HG03521 (cell line): ENCODE results near the gene TSSK6.

Source experiments
- ATAC-seq: cut with Tn5 transposase; IDR thresholded peaks from one replicate; pipeline ENCODE4 v1.9.1; 2021; ENCODE audit warnings: mild to moderate bottlenecking, moderate library complexity; ENCODE audit not compliant: unreplicated experiment

TSSK6 gene

GRCh38 chr19:19514881-19515641 lies at the start of gene TSSK6:
Gene TSSK6 (minus strand): TSS chr19:19515548. CDS start chr19:19515427, 121 bp downstream.
- ATAC-seq: no peak

DNA sequence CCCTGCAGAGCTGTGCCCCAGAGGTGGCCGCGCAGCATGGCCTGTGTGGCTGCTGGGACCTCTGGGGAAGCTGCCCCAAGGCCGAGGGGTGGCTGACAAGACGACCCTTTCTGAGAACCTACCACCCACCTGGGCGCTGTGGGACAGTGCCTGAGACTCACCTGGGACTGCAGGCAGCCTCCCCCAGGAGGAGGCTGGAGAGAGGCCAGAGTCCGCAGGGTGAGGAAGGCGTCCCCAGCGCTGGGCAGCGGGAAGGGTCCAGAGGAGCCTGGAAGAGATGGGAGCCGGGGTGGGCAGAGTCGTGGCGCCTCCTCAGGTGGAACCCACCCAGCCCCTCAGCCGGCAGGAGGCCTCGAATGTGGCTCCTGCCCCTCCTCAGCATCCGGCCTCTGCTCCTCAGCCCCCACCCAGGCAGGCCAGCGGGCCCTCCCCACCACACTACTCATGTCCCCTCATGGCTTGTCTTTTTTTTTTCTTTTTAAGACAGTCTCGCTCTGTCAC lies 48.0 kb upstream of the TSSK6 start:
- no peak for ATAC-seq

DNA sequence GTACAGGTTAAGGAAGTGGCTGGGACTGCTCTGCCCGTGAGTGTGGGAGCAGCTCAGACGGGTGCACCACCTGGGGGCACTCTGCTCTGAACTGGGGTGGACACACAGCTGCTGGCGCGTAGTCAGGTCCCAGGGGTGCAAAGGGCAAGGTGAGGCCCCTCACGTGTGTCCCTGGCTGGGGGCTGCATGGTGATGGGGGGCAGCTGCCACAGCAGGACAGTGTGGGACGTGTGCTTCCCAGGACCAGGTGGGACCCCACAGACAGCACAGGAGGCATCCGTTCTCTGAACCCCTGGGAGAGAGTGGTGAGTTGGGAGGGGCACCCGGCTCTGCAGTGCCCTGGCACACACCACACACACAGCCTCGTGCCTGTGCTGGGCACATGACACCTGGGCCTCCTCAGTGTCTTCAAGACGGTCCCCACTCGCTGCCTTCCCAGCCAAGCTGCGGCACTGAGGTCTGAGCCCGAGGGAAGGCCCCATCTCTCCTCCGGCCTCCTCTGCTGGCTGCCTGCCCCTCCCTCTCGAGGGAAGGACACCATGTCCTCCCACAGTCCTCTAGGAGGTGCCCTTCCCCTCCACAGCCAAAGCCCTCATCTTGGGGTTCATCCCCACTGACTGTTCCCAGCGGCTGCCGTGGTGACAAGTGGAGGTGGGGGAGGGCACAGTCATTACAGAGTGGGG lies 47.5 kb upstream of the TSSK6 start:
- ATAC-seq: no peak

- ATAC-seq: no peak
These were observed 46.8 kb upstream of the TSSK6 start for GRCh38 chr19:19561946-19562664.

DNA sequence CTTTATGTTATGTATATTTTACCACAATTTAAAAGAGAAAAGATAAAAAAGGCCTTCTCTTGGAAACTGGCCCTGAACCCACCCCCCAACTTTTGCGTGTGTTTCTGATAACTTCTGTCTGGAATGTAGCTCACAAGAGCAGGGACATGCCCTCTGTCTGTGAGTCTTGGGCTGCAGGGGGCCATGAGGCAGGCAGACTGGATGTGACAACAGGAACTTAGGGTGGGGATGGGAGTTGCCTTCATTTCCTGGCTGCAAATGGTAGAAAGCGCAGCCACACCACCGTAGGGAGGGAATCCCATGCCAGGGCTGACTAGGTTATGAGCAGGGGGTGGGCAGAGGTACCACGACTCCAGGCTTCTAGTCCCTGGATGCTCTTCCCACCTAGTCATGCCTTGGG lies 44.6 kb upstream of the TSSK6 start:
- ATAC-seq: no peak

- ATAC-seq: no peak
These were observed 43.3 kb upstream of the TSSK6 start for GRCh38 chr19:19558636-19559035.

- no peak for ATAC-seq
These were observed 42.7 kb upstream of the TSSK6 start for GRCh38 chr19:19558055-19558454.

DNA sequence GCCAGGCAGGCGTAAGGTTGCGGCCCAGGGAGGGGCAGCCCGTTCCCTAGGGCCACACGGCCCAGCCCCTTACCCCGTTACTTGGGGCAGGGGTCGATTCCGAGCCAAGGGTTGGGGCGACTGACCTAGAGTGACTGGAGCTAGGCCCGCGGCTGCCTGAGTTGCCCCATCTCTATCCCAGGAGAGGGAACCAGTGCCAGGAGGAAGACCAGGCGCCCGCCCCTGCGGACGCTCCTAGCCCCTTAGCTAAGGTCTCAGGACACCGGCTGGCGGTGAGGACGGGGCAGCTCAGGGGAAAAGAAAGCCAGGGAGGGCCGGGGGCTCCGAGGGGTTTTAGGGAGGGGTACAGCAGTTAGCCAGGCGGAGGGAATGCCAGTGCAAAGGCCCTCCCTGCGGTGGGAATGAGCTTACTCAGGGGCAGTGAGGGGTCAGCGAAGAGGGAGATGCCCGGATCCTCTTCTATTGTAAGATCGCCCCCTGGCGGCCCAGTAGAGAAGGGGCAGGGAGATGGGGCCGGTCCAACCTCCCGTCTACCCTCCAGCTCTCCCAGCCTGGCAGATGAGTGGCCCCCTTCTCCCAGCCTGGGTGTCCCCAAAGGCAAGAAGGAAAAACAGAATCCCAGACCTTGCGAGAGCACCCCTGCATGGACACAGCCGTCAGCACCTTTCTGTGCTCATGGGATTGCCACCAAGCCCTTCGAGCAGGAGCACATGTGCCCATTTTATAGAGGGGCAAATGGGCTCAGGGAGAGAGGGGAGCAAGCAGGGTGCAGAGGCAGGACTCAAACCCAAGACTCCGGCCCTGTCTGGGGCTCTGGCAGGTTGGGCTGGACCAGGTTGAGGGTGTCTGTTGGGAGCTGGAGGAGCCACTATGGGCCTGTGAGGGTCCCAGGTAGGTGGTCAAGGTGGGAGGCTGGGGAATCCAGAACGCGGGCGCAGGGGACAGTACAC lies 39.0 kb upstream of the TSSK6 start:
- ATAC-seq: no peak

DNA sequence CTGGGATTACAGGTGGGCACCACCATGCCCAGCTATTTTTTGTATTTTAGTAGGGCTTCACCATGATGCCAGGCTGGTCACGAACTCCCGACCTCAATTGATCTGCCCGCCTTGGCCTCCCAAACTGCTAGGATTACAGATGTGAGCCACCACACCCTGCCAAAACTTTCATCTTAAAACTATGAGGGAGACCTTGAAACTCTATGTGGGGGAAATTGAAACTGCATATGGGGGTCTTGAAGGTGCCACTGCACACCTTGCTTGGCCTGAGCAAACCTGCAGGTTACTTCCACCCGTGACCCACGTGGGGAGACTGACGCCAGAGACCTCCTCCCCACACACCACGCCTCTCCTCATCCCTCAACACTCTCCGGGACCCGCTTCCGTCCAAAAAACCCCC lies 38.3 kb upstream of the TSSK6 start:
- ATAC-seq: no peak

DNA sequence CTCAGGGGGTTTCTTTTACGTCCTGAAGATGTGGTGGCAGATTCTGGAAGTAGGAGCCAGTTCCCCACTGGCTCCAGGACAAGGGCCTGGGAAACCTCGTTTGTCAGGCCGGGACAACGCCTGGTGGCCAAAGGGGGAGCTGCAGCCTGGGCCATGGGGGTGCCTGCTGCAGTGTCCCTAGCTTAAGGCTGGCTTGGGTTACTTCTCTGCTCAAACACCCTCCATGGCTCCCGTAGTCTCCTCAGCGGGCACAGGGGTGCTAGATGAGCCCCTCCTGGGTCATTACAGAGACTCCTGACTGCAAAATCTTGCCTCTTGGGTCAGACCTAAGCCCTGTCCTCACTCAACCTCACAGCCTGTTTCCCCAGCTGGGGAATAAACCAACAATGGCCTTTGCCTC lies 37.5 kb upstream of the TSSK6 start:
- no peak for ATAC-seq

- no peak for ATAC-seq
These were observed 36.5 kb upstream of the TSSK6 start for GRCh38 chr19:19551853-19552192.

DNA sequence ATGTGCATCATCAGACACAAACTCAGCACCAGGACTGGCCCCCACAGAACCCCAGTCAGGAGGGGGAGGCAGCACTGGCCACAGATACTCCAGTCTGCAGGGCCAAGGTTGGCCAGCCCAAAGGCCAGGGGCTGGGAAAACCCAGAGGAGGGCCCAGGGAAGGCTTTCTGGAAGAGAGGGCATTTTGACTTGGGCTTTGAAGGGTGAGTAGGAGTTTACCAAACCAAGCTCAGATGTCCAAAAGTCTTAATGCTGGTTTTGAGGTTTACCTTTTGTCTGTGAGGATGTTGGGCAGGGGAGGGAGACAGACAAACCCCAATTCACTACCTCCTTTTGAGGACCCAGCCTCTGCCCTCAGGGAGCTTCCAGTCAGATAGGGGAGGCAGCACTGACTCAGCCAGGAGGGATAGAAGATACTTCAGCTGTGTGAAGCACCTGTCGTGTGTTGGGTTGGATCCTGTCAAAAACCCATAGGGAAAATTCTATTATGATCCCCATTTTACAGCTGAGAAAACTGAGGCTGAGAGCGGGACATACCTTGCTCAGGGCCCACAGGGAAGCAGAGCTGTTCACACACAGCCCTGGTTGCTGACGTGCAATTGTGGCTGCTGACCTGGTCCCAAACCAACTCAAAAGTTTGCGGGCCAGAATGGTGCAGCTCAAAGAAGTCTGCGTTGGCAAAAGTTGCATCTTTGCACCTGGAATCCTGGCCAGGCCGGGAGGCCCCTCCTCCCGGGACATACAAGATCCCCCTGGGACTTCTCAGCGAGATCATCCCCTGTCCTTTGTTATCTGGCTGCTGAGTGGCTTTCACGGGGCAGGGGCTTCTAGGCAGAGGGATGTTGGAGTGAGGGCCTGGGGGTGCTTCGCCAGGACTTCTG lies 35.9 kb upstream of the TSSK6 start:
- no peak for ATAC-seq

DNA sequence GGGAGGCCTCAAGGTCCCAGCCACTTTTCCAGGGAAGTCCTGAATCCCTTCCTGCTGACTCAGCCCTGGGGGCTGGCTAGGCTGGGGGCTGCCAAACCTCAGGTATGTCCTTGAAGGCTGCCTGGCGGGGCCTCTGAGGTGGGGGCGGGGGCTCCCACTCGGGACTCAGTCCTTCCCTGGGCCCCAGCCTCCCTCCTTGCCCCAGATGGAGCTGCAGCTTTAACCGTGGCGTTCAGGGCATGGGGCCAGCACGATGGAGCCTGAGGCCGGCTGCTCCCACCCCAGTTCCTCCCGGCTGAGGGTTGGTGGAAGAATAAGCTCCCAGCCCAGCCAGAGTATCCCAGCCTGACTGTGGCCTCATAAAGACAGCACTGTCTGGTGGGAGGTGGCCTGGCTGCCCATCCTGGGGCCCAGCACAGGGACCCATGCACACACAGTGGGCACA lies 35.2 kb upstream of the TSSK6 start:
- ATAC-seq: no peak

GRCh38 chr19:19549804-19550464 lies 34.6 kb upstream of the TSSK6 start:
- ATAC-seq: no peak

GRCh38 chr19:19548915-19549759 lies 33.8 kb upstream of the TSSK6 start:
- no peak for ATAC-seq

- no peak for ATAC-seq
These were observed 32.5 kb upstream of the TSSK6 start for GRCh38 chr19:19547674-19548336.

- ATAC-seq: no peak
These were observed 31.4 kb upstream of the TSSK6 start for GRCh38 chr19:19546751-19547162.

- ATAC-seq: no peak
These were observed 30.4 kb upstream of the TSSK6 start for GRCh38 chr19:19545707-19546106.
